HK-2 (cell line): ENCODE results near the gene GMPR.
"Not testable (repeated sequence)": the region's sequence is repeated elsewhere in the genome, so short reads cannot be mapped to it uniquely, and the experiment has no call there.

Experiments
- DNase-seq: peaks from one replicate; pipeline ENCODE4 v3.0.0-alpha.2; 2018; ENCODE audit not compliant: unreplicated experiment

GMPR gene

GRCh38 chr6:16244869-16245451 is 6.6 kb downstream of the GMPR start:
- DNase-seq = no peak

DNA sequence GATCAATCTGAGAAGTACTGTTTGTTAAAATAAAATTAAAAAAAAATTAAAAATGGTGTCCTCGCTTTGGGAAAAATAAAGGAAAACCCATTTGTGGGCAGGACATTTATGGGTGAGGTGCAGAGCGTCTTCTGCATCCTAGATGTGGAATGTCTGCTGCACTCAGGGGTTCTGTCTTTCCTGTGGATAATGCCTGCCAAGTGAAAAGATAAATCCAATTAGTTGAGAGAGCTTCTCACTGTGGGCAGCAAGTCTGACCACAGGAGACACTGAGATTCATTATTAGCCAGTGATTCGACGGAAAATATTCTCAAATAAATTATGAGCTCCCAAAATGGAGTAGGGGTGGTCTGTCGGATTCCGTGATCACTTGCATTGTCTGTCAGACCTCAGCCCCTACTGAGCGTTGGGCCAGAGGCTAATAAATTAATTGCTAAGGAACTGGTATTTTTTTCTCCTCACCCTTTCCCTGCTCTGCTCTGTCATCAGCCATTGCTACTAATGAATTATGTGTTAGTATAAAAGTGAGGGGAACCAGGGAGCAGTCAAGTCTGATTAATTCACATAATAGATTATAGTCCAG is 10.0 kb downstream of the GMPR start:
- no peak for DNase-seq

DNA sequence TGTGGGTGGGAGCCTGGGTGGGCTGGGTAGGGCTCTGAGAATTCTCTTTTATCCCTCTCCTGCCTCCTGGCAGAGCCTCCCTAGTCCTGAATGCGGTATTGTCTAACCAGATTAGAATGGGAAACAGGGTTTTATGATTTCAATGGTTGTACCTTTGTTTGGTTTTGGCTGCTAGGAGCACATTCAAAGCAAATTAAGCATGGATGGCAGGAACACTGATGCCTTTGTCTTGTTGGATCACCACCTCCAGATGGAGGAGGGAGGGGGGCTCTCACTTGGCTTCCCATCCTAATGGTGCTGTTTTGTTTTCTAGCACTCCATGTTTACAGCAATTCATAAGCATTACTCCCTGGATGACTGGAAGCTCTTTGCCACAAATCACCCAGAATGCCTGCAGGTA is 11.6 kb downstream of the GMPR start:
- no peak for DNase-seq

DNA sequence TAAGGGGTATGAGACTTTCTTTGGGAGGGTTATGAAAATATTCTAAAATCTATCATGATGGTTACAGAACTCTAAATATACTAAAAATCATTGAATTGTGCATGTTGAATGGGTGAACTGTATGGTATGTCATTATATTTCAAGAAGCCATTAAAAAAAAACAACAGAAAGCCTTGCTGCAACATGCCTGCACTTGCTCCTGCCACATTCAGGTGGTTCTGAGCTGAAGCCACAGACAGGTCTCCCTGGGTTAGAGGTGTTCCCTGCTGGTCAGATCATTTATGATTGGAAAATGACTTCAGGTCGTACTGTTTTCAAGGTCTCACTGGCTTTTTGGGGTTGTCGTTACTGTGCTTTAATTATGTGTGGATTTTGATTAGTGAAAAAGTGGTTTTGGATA is 13.3 kb downstream of the GMPR start:
- no peak for DNase-seq

DNA sequence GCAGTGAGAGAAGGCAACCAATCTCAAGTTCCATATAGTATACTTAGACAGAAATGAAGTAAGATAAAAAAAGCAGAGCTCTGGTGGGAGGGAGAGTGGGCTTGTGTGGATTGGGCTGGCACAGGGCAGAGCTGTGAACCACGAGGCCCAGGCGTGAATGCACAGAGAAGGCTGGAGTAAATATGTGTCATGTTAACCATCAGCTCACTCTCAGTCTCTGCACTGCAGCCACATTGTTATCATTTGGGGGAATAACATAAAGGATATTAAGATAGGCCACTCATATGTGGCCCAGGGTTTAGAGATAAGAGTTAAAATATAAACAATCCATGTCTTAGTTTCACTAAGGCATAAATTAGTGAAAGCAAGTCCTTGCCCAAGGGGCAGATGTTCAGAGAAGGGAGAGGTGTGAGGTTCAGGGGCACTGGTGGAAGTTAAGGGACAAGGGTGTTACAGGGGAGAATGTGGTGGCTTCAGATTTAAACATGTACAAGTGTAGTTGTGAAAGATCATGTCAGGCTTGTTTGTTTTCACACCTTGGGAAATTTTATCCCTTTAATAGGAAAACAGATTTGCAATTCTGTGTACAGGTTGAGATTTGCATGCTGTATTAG is 14.4 kb downstream of the GMPR start:
- no peak for DNase-seq

DNA sequence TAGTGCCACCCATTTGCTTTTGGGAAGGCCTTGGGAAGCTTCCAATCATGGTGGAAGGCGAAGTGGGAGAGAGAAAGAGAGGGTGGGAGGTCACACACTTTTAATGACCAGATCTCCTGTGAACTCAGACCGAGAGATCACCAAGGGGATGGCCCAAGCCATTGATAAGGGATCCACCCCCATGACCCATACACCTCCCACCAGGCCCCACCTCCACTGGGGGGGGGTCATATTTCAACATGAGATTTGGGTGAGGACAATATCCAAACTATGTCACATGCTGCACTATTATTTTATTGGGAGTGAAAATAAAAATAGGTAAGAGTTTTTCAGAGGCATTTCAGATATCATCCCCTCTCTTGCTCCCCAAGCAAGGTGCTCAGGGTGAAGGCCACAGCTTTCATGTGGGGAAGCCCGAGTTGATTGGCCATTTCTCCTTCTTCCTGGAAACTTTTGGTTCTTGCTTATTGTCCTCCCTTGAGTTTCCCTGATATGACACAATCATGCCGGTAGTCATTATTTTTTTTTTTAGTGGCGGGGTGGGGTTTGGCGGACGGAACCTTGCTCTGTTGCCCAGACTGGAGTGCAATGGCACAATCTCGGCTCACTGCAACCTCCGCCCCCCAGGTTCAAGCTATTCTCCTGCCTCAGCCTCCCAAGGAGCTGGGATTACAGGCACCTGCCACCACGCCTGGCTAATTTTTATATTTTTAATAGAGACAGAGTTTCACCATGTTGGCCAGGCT is 15.2 kb downstream of the GMPR start:
- no peak for DNase-seq

DNA sequence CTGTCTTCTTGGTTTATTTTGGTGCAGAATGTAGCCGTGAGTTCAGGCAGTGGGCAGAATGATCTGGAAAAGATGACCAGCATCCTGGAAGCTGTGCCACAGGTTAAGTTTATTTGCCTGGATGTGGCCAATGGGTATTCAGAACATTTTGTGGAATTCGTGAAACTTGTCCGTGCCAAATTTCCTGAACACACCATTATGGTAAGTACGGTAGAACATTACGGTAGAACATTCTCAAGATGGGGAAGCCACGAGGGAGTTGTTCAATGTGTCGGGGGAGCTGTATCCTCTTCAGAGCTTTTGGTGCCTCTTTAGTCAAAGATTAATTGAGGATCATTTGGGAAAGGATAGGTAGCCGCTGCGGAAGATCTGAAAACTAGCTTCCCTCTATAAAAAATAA is 16.1 kb downstream of the GMPR start:
- DNase-seq = no peak

- no peak for DNase-seq
Observed at GRCh38 chr6:16256781-16257180, 18.4 kb downstream of the GMPR start.

- no peak for DNase-seq
Observed at GRCh38 chr6:16257999-16258708, 19.8 kb downstream of the GMPR start.

DNA sequence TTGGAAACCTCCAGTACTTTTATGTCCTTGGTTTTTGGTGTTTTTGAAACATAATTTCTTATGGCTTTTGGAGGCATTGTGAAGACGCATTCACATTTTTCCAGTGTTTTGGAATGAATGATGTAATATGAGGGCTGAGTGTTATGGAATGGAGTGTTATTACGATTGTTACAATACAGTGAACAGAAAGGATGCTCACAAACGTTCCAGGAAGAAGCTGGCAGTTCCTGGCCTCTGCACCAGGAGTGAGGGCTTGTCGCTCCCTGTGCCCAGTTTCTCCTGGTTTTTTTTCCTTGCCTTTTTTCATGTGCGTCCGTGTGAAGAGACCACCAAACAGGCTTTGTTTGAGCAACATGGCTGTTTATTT is 20.3 kb downstream of the GMPR start:
- DNase-seq = no peak

- not testable (repeated sequence) for DNase-seq
Observed at GRCh38 chr6:16259604-16260003, 21.2 kb downstream of the GMPR start.

DNA sequence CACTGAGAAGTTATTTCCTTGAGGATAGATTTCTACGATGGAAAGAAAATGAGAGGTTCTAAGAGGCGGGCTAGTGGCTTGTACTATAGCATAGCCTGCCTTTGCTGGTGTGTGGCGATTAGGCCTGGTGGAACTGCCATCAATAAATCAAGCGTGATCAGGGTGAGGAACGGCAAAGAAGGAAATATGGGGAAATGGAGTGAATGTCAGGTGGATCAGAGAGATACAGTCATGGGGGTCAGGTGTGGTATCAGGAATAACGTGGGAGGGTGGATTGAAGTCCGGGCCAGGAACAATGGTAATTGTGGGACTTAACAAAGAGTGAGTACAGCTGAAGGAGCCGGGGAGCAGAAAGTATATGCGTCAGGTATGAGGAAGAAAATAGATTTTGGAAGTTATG is 22.2 kb downstream of the GMPR start:
- DNase-seq = not testable (repeated sequence)

GRCh38 chr6:16262773-16263172 is 24.4 kb downstream of the GMPR start:
- DNase-seq = not testable (repeated sequence)

GRCh38 chr6:16263464-16264099 is 25.2 kb downstream of the GMPR start:
- DNase-seq = not testable (repeated sequence)

DNA sequence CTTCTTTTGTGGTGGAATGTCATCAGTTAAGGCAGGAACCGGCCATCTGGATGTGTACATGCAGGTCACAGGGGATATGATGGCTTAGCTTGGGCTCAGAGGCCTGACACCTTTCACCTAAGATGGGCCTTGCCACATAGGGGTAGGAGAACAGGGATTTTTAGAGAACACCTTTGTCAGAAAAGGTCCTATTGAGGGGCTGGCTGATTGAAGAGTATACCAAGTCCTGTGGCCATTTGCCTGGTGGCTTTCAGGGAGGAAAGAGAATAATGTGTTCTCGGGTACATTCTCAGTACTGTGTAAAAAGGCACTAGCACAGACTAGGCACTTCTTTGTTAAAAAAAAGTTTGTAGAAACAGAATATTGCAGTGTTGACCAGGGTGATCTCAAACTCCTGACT is 26.4 kb downstream of the GMPR start:
- no peak for DNase-seq

DNA sequence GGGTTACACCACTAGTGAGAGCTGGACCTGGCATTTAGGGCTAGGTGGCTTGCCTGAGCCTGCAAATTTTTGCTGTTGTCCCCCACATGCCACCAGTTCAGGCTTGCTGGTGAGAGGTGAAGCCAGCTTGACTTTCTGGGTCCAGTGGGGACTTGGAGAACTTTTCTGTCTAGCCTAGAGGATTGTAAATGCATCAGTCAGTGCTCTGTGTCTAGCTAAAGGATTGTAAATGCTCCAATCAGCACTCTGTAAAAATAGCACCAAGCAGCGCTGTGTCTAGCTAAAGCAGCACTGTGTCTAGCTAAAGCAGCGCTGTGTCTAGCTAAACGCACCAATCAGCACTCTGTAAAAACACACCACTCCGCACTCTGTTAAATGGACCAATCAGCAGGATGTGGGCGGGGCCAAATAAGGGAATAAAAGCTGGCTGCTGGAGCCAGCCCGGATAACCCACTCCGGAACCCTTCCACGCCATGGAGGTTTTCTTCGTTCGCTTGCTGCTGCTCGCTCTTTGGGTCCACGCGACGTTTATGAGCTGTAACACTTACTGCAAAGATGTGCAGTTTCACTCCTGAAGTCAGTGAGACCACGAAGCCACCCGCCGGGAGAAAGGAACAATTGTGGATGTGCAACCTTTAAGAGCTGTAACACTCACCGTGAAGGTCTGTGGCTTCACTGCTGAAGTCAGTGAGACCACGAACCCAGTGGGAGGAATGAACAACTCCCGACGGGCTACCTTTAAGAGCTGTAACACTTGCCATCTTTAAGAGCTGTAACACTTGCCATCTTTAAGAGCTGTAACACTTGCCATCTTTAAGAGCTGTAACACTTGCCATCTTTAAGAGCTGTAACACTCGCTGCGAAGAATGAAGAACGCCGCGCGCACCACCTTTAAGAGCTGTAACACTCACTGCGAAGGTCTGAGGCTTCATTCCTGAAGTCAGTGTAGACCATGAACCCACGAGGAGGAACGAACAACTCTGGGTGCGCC is 27.3 kb downstream of the GMPR start:
- DNase-seq = no peak

GRCh38 chr6:16267428-16268263 is 29.3 kb downstream of the GMPR start:
- no peak for DNase-seq

GRCh38 chr6:16269442-16270070 is 31.2 kb downstream of the GMPR start:
- DNase-seq = not testable (repeated sequence)

GRCh38 chr6:16270178-16270794 is 31.9 kb downstream of the GMPR start:
- DNase-seq = no peak
